GM23338 (cell line): ENCODE data around the gene EIF3L.
"Not testable (repeated sequence)": the region's sequence is repeated elsewhere in the genome, so short reads cannot be mapped to it uniquely, and the experiment has no call there.

Source experiments
- CREB1 ChIP-seq: fragments of 250-450 bp; sonication (Bioruptor Pico); IDR thresholded peaks from 2 replicates; pipeline ENCODE4 v1.5.0; 2020; ENCODE audit warnings: low read depth, mild to moderate bottlenecking, moderate library complexity
- CTCF ChIP-seq, 2 experiments: fragments of 200-600 bp in 1 of 2; sonication (generic) in 1 of 2; conservative IDR thresholded peaks; 2 replicates each; pipeline versions ENCODE4 v1.5.1 to v1.6.1; 2016 to 2017; ENCODE audit warnings: antibody characterized with exemption in 2 of 2, low read depth in 2 of 2, mild to moderate bottlenecking in 2 of 2, moderate library complexity in 1 of 2
- ETS1 ChIP-seq: IDR thresholded peaks from 2 replicates; pipeline ENCODE4 v1.6.1; 2016; ENCODE audit warnings: antibody characterized with exemption
- EZH2 ChIP-seq: fragments of 200-600 bp; sonication (generic); IDR thresholded peaks from one replicate; pipeline ENCODE4 v1.8.0; 2017; ENCODE audit warnings: antibody characterized with exemption, mild to moderate bottlenecking, low read depth; ENCODE audit not compliant: unreplicated experiment
- EZH2phosphoT487 ChIP-seq: fragments of 200-600 bp; sonication (generic); IDR thresholded peaks from one replicate; pipeline ENCODE4 v1.8.1; 2018; ENCODE audit warnings: antibody characterized with exemption; ENCODE audit not compliant: unreplicated experiment
- JUNB ChIP-seq: IDR thresholded peaks from one replicate; pipeline ENCODE4 v1.6.1; 2016; ENCODE audit warnings: antibody characterized with exemption; ENCODE audit not compliant: unreplicated experiment
- NANOG ChIP-seq: IDR thresholded peaks from 2 replicates; pipeline ENCODE4 v1.6.1; 2016; ENCODE audit warnings: antibody characterized with exemption, borderline replicate concordance
- POLR2AphosphoS5 ChIP-seq: IDR thresholded peaks from 2 replicates; pipeline ENCODE4 v1.6.1; 2016; ENCODE audit warnings: antibody characterized with exemption, low read depth
- REST ChIP-seq: IDR thresholded peaks from one replicate; pipeline ENCODE4 v1.6.1; 2018; ENCODE audit warnings: antibody characterized with exemption; ENCODE audit not compliant: unreplicated experiment
- ZNF114 ChIP-seq: fragments of 250-450 bp; sonication (Bioruptor Pico); IDR thresholded peaks from 2 replicates; pipeline ENCODE4 v1.5.0; 2020; ENCODE audit warnings: mild to moderate bottlenecking, moderate library complexity
- ZNF331 ChIP-seq: fragments of 250-450 bp; sonication (Bioruptor Pico); IDR thresholded peaks from 2 replicates; pipeline ENCODE4 v1.5.0; 2020; ENCODE audit warnings: low read depth, mild to moderate bottlenecking, moderate library complexity
- ZNF462 ChIP-seq: fragments of 250-450 bp; sonication (Bioruptor Pico); IDR thresholded peaks from 2 replicates; pipeline ENCODE4 v1.5.0; 2020; ENCODE audit warnings: mild to moderate bottlenecking, moderate library complexity

GRCh38 chr22:37799979-37800378 lies 49.2 kb upstream of the EIF3L start:
- not testable (repeated sequence) for TF ChIP-seq CTCF (conservative IDR thresholded peaks at IDR 0.05; ENCODE audit: low read depth in 2 of 2); JUNB; POLR2AphosphoS5; EZH2; REST; CREB1; ETS1; ZNF114 (CRISPR knock-in tag); EZH2phosphoT487; NANOG; ZNF331 (CRISPR knock-in tag); ZNF462 (CRISPR knock-in tag)
